Measurements from ENCODE around the gene METTL8.

GRCh38 chr2:171482308-171482707 is 48.5 kb upstream of the METTL8 start:
- TF ChIP-seq CTCF (IDR thresholded peaks at IDR 0.05; ENCODE audit: poor library complexity) (no peak), EZH2phosphoT487 (IDR thresholded peaks at IDR 0.05; ENCODE audit: low read depth, severe bottlenecking, unreplicated experiment) (no peak), EZH2 (IDR thresholded peaks at IDR 0.05; ENCODE audit: borderline replicate concordance) (no peak)
